Body of pancreas (tissue), 4 donors: ENCODE results near the gene TPST2.

Source experiments
- CTCF ChIP-seq, 7 experiments: fragments of 450-650 bp in 4 of 7; fragments of 200-600 bp in 3 of 7; sonication (generic) in 3 of 7; IDR thresholded peaks; one replicate each; pipeline ENCODE4 v1.5.1; 2016 to 2019; ENCODE audit warnings: antibody characterized with exemption in 7 of 7
- POLR2A ChIP-seq, 3 donors: fragments of 450-650 bp; IDR thresholded peaks; one replicate each; pipeline ENCODE4 v1.6.1; 2016; ENCODE audit warnings: antibody characterized with exemption in 3 of 3, mild to moderate bottlenecking in 2 of 3

DNA sequence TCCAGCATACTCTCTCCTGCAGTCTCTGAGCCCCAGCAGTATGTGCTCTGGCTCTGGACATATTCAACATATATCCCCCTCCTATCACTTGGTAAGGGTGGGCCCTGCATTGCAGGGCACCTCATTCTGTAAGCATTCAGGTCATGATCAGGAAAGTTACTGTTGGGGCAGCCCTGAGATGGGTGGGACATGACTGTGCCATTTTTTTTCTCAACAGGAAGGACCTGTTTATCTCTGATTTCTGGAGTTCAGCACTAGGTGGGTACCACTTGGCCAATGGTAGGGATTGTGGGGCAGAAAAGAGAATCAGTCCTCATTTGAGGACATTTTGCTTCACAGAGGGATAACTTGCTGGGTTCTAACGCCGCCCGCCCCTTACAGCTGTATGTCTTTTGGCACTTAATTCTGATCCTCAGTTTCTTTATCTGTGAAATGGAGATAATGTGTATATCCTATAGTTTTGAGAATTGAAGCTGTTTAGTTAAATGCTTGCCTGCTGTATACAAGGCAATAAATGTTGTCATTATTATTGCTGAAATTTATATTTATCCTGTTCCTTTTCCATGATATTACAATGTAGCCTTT, 104.0 kb downstream of the TPST2 start:
- no peak for TF ChIP-seq CTCF (IDR thresholded peaks at IDR 0.05)
- no peak for TF ChIP-seq POLR2A (IDR thresholded peaks at IDR 0.05)
